HPDE6-E6E7 (cell line): ENCODE data around the gene MAD1L1.

Experiments used
- DNase-seq: peaks from one replicate; pipeline ENCODE4 v3.0.0; 2011; ENCODE audit warnings: missing footprints; ENCODE audit errors: extremely low spot score

Gene MAD1L1

DNA sequence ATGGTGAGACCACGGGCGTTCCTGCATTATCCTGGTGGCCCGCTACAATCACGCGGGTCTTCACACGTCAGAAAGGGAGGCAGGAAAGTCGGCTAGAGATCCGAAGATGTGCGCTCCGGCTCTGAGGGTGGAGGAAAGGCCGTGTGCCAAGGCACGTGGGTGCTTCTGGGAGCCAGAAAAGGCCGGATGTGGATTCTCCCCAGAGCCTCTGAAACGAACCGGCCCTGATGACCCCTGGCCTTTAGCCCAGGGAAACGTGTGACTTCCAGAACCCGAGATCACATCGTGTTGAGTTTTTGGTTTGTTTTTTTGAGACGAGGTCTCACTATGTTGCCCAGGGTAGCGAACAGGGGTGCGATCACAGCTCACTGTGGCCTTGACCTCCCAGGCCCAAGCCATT is 318.4 kb downstream of the MAD1L1 start:
- no peak for DNase-seq

DNA sequence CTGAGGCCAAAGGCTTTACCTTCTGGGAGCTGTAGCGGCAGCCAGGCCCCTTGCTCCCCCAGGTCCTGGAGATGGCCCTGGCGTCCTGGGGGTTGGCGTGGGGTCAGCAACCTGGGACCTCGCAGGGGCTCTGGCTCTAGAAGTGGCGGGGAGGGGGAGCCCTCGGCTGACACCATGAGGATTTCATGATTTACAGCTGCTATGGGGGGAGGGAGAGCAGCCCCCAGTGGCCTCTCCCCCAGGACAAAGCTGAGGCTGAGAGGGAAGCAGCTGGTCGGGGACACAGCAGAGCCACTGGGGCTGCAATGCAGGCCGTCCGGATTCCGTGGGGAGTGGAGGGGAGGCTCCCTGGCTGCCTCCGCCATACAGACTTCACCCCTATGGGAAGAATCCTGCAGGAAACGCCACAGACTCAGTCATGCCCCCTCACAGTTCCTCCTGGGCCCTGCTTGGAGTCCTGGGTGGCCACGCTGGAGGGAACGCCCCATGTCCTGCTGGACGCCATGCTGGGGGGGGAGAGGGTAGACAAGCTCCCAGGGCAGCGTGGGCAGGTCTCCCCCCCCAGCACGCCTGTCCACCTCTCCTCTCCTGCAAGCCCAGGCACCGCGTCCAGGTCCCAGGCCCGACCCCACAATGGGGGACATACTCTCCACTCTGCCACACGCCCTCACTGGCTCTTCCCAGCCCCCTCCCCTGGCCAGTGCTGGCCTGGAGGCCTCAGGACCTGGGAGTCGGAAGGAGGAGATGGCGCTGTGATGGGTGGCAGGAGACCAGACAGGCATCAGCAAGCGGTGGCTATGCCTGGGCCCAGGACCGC is 319.1 kb downstream of the MAD1L1 start:
- DNase-seq: no peak

DNA sequence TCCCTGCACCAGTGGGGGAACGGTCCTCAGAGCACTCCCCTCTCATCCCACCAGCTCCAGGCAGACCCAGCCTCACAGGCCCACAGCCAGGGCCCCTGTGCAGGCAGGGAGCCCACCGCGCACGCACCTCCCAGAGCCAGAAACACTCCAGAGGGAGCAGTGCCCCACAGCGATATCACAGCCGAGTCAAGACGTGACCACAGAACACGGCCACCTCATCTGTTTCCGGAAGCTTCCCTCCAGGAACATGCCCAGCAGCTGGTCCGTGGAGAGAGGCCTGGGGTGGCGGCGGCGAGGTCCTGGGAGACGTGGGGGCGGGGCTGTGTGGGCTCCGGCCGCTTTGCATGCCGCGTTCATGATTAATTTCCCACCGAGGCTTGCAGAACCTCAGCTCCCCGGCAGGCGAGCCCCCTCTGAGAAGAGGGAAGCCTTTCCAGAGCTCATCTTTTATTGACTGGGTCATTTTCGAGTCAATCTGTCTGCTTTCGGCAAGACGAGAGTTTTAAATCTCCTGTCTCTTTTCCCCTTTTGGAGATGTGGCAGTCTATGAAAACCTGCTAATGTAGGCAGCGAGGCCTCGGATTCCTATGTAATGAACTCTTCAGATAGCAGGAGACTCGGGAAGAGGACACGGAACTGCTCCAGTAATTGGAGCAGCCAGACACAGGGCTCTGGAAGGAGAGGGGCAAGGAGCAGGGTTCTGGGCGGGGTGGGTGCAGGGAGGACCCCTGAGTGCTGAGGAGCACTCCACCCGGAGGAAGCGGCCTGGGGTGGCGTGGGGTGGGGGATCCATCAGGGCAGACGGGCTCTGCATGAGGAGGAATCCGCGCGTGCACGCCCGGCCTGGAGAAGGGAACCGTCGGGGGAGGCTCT is 319.9 kb downstream of the MAD1L1 start:
- no peak for DNase-seq

DNA sequence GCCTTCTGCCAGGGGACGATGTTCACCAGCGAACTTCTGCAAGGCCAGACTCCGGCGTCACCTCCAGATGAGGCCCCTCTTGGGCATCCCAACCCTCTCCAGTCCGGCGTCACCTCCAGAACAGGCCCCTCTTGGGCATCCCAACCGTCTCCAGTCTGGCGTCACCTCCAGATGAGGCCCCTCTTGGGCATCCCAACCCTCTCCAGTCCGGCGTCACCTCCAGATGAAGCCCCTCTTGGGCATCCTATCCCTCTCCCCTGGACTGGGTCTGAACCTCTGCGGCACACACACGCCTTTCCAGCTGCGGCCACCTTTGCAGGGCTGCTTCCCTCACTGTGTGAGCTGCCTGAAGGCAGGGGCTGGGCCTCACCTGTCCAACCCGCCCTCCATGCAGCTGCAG is 321.2 kb downstream of the MAD1L1 start:
- DNase-seq: no peak

DNA sequence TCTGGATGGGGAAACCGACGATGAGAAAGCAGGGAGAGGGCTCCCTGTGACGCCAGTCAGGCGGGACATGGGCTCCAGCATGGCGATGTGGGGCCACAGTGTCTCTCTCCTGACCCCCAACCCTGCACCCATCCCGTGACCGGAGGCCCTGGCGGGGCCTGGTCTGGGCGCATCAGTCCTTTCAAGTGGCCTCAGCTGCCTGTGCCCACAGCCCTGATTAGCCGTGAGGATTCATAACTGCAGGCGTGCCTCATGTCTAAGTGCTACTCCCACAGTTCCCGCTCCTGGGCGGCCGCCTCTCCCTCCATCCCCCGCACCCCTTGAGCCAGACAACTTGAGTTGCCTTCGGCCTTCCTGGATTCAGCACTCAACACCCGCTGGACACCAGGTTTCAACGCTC is 321.9 kb downstream of the MAD1L1 start:
- DNase-seq: no peak

DNA sequence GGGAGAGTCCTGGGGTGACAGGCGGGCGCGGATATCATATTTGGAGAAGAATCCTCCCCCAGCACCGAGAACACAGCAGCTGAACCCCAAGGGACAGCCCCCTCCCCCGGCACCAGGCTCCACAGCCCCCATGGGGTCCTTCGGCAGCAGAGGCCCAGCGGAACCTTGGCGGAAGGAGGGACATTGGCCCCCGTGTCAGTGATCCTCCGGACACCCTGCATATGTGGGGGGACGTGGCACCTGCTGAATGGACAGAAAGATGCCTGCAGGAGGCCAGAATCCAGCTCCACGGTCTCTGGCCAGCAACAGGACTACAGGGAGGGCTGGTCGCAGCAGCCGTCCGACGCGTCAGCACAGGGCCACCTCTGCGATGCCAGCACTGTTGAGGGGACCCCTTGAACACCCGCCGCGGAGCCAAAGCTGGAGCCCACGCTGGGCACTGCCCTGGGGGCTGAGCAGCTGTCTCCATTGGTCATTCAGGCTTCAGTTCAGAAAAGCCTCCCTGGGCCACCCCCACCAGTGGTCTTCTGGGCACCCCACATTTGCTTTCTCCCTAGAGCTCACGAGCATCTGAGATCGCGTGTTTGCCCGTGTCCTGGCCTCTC is 322.6 kb downstream of the MAD1L1 start:
- DNase-seq: no peak

DNA sequence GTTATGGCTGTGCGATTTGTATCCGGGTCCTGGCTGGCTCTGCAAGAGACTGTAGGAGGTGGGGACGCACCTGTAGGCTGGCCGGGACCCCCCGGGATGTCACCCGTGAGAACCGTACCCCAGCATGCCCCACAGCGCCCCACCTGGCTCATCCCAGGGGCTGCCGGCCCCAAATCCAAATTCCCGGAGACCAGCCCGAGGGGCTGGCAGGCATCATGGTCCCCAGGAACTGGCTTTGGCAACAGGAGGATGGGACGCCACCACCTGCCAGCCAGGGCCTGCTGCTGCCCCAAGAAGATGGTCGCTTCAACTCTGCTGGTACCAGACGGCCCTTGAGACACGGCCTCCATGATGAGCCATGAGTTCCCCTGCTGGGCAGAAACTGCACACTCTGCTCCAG is 323.3 kb downstream of the MAD1L1 start:
- no peak for DNase-seq

DNA sequence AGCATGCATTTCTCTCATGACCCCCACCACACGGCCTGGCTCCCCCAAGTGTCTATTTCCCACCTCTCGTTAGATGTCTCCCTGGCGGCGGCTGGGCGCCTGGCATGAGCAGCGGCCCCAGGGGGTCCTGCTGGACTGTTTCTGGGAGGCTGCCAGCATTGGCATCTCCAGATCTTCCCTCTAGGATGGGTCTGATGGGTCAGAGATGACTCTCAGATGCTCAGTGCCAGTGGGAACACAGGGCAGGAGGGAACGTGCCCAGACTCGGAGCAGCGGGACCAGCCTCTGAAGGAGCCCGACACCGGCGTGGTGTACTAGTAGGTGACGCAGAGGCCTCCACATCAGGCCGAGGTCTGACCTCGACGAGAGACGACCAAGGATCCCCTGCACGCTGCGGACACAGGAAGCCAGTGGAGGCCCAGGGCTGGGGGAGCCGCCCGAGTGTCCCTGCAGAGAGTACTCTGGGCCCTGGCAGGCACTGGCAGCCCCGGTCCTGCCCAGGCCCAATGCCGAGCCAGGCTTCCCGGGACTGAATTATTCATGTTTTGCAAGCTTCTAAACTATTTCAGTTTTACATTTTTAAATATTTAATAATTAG is 323.8 kb downstream of the MAD1L1 start:
- DNase-seq: no peak

DNA sequence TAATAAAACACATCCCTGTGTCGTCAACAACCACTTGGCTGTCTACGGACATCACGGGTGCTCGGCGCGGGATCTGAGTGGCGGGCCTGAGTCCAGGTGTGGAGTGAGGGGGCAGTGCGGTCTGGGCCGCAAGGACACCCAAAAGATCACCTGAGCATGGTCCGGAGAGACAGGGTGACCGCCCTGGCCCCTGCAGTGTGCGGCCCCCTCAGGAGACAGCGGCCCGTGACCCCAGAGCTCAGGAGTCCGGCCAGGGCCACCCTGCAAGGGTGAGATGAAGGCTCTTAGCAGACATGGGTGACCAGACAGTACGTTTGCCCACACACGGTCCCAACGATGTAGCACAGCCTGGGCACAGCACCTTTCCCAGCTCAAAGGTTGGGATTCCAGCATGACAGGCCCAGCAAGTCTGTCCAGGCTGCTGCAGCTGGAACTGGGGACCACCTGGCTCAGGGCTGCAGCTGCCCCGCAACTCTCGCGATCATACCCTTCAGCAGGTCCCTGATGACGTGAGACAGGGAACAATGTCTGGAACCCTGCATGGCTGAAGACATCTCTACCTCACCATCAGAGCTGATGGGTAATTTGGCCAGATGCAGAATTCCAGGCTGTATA is 324.9 kb downstream of the MAD1L1 start:
- DNase-seq: no peak

DNA sequence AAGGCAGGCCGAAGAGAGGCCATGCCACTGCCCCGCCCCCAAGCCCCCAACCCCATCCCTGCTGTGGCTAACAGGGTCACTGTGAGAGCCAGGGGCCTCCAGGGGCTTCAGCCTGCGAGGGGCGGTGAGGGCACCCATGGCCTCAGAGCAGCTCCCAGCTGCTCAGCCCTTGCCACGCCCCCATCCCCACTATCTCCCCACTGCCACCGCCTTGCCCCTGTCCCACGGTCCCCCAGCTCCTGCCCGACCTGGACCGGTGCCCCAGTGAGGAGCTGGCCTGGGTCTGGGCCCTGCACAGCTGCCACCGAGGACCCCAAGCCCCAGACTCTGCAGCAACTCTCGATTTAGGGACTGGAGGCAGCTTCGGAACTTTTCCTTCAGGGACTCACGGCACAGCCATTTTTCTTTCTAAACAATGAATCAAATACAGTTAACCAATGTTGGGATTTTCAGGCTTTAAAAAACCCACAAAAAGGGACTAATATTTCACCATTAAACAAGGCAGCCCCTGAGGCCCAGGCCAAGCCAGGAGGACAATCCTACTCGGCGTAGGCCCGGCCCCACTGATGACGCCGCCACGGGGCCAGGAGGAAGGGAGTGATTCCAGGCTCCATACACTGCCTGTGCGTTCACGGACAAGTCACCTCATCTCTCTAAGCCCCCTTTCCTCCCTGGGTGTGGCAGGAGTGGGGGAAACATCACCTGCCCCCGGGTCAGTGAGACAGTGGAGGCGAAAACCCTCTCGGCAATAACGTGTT is 325.6 kb downstream of the MAD1L1 start:
- no peak for DNase-seq

DNA sequence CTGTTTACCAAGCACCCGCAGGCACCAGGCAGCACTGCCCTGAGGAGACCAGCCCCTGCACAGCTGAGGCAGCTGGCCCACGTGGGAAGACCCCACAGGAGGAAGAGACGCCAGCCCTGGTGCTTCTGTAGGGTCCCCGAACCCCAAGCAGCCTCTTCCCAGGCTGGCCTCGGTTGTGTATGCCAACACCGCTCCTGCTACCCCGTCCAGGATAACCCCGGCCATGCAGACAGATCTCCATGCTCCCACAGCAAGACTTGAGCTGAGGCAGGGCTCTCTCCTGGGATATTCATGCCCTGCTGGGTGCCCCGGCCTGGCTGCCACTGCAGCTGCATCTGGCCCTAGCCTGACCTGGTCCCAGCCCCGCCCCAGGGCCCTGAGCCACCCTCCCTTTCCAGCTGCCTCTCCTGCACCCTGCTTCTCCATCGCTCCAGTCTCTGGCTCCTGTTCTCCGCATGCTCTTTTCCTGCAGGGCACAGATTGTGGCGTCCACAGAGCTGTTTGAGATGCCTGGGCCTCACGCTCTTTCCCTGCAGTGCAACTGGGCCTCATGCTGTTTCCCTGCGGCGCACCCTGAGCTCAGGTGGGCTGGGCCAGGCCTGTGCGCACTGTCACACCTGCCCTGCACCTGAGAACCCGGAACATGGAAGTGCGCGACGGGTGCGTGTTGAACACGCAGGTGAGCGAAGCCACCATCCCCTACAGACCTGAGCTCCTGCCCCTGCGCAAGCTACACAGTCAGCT is 326.5 kb downstream of the MAD1L1 start:
- no peak for DNase-seq

DNA sequence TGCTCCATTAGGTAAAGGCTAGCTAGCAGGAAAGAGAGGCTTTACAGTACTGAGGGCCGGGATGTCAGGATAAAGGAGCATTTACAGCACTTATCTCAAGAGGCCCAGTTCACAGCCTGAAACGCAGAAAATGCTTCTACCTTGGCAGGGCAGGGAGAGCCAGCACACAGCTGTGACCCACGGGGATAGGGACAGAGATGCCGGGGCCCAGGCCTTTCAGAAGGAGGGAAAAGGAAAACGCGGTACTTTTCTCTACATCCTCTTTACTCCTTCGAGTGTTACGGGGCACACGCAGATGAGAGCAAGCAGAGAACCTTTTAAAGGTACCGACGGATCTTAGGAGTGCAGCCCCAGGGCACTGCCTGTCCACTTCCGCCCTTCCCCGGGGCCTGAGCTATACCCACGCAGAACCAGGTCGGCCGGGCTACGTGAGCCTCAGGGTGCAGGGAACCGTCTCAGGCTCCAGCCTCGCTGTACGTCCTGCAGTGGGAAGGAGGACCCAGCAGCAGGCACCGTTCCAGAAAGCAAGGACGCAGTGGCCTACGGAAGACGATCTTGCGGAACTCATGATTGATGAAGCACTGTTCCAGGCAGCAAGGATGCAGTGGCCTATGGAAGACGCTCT is 330.4 kb downstream of the MAD1L1 start:
- no peak for DNase-seq

DNA sequence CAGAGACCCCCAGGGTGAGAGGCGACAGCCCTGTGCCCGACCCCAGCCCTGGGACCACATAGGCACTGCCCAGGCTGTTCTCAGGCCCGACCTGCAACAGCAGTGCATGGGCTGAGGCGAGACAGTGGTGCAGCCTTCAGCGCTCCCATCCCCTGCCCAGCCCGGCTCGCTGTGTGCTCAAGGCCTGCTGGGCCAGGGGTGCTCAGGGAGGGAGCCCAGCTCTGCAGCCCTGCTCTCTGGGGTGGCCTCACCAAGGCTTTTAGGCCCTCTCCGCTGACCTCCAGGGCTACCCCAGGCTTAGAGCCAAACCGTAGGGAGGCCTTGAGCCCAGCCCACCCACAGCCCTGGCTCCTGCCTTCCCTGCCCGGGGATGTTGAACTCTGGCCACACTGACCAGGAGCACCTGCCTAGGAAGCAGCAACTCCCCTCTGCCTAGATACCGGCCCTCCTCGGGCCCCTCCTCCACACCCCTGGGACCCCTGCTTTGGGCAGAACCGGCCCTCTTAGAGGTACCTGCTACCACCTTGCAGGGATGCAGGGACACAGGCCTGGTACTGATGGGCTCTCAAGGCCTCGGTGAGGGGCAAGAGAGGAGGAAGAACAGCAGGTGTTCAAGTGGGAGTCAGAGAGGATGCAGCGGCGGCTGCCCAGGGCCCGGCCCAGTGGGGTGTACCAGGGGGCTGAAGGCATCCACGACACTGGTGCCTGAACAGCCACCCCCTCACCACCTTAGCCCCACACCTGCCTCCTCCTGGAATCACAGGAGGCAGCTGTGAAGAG is 331.1 kb downstream of the MAD1L1 start:
- DNase-seq: no peak

DNA sequence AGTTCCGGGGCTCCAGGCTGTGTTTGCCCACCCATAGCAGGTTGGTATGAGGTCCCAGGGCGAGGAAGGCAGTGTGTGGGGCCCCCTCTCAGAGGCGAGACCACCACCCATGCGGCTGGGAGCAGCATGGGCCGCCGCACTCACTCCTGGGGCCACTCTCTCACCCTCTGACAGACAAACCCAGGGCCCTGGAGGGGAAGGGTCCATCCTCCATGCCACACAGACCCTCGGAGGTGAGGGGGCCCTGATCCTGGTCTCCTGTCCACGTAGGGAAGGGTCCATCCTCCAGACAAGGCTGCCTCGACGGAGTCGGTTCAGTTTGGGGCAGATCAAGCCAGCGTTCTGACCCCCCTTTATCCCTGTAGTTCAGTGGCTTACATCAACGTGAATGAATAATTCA is 331.9 kb downstream of the MAD1L1 start:
- DNase-seq: no peak

DNA sequence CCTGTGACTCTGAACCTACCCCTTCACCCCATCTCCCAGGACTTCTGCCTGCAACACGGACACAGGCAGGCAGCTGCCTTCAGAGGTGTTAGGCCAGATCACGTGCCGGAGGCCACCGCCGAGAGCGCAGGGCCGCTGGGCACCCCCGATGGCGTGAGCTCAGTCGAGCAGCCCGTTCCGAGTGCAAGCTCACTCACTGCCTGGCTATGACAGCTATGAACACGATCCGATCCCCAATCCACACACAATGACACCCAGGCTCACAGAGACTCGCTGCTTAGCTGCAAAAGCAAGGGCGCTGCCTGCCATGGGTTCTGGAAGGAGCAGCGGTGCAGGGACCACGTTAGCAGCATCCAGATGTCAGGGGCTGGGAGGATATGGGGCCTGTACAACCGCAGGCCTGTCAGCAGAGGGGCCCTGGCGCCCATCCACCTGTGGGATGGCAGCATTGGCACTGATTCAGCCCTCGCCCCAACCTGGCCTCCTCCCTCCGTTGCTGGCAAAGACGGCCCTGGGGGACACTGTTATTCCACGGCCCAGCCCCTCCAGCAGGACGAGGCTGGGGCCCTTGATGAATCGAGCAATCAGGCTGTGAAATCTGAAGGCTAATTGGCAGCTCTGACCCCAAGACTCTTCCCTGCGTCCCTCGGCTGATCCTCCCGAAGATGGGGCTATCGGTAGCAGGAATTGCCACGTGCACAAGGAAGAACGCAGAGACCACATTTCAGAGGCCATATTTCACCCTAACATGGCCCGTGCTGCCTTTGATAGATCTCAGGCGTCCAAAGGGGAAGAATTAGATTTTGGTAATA is 332.6 kb downstream of the MAD1L1 start:
- DNase-seq: no peak

DNA sequence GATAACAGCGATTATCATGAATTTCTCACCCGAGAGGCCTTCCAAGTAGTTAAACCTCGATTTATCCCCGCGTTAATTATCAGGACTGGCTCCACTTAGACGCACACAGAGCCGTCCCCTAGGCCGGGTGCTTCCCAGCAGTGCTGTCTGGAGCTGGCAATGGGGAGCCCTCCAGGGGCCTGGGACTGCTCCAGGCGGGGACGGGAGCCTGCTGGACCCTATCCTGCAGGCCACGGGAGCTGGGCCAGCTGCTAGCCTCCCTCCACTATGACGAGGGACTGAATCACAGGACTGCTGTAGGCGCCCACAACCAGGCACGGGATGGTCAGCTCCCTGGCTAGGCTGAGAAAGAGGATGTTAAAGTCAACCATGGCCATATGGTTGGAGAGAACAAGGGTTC is 333.5 kb downstream of the MAD1L1 start:
- DNase-seq: no peak

DNA sequence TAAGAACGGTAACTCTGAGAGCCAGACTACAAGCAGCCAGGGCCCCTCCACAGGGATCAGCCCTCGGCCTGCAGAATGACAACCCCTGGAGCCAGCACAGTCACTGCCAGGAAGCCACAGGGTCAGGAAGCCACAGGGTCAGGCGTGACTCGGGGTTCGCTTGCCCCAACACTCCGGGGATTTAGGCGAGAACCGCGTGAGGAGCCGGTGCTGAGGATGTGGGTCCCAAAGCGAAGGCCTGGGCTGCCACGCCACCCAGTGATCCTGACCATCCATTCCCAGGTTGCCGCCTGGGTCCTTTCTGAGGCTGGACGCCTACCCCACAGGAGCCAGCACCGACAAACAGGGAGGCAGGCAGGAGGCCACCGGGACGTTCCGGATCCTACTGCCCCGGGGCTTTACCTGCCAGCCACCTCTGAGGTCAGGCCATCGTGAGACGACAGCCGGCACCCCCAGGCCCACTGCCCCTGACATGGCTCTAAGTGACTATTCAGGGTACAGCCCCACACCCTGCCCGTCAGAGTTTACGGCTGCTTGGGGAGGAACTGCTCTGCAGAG is 334.0 kb downstream of the MAD1L1 start:
- DNase-seq: no peak
